Common myeloid progenitor, CD34-positive (primary cell): Measurements from ENCODE around the gene FAM53C.

Source experiments
- CTCF ChIA-PET: fragments of 350-600 bp; sonication (Branson Sonifier 250); formaldehyde crosslinking; loops from one replicate; lab custom pipeline; 2021; ENCODE audit warnings: antibody characterized with exemption; lab: Charles Lee
- POLR2A ChIA-PET: fragments of 350-600 bp; sonication (Branson Sonifier 250); formaldehyde crosslinking; loops from one replicate; lab custom pipeline; 2021; ENCODE audit warnings: antibody characterized with exemption; lab: Charles Lee
- DNase-seq, 3 donors: peaks; one replicate each; pipeline versions ENCODE4 v3.0.0 to v3.0.0-alpha.2; 2013
- H3K27ac ChIP-seq, 2 experiments: 1 replicate in 1 of 2; 2 replicates in 1 of 2; pipeline ENCODE4 v1.7.0; 2013; ENCODE audit warnings: inconsistent platforms in 2 of 2, low read length in 2 of 2, mild to moderate bottlenecking in 2 of 2, low read depth in 1 of 2, moderate library complexity in 1 of 2; ENCODE audit not compliant: severe bottlenecking in 2 of 2, insufficient read depth in 1 of 2, poor library complexity in 1 of 2
- H3K27me3 ChIP-seq, 5 experiments: replicated peaks in 2 of 5; 1 replicate in 3 of 5; 2 replicates in 2 of 5; pipeline versions ENCODE4 v1.6.1 to v1.7.0; 2013; ENCODE audit warnings: low read length in 4 of 5, mild to moderate bottlenecking in 2 of 5, moderate library complexity in 2 of 5, inconsistent platforms in 1 of 5; ENCODE audit not compliant: insufficient read depth in 5 of 5, control insufficient read depth in 4 of 5
- H3K36me3 ChIP-seq, 4 experiments: 1 replicate in 2 of 4; 2 replicates in 2 of 4; pipeline versions ENCODE4 v1.6.1 to v1.7.0; 2013; ENCODE audit warnings: low read length in 3 of 4, control low read depth in 1 of 4, mild to moderate bottlenecking in 1 of 4; ENCODE audit not compliant: control insufficient read depth in 4 of 4, insufficient read depth in 4 of 4
- H3K4me1 ChIP-seq, 4 experiments: 1 replicate in 3 of 4; 2 replicates in 1 of 4; pipeline versions ENCODE4 v1.6.1 to v1.7.1; 2013; ENCODE audit warnings: low read length in 3 of 4, mild to moderate bottlenecking in 3 of 4, control low read depth in 1 of 4, inconsistent platforms in 1 of 4, moderate library complexity in 1 of 4; ENCODE audit not compliant: control insufficient read depth in 4 of 4, insufficient read depth in 4 of 4; ENCODE audit errors: control extremely low read depth in 1 of 4
- H3K4me3 ChIP-seq, 7 experiments: 1 replicate in 4 of 7; 2 replicates in 3 of 7; pipeline versions ENCODE4 v1.5.1 to v1.7.0; 2013; ENCODE audit warnings: mild to moderate bottlenecking in 7 of 7, low read length in 6 of 7, moderate library complexity in 6 of 7, inconsistent platforms in 2 of 7, low read depth in 2 of 7, control low read depth in 1 of 7; ENCODE audit not compliant: insufficient read depth in 4 of 7, control insufficient read depth in 1 of 7; ENCODE audit errors: extremely low read depth in 1 of 7
- H3K9me3 ChIP-seq, 5 experiments: 1 replicate in 4 of 5; 2 replicates in 1 of 5; pipeline versions ENCODE4 v1.6.1 to v1.7.1; 2013; ENCODE audit warnings: low read length in 4 of 5, mild to moderate bottlenecking in 2 of 5, inconsistent platforms in 1 of 5, low read depth in 1 of 5, moderate library complexity in 1 of 5; ENCODE audit not compliant: control insufficient read depth in 4 of 5, insufficient read depth in 2 of 5; ENCODE audit errors: control extremely low read depth in 1 of 5
- WGBS: methylation state at CpG from one replicate; pipeline ENCODE4 v1.1.5; 2013; ENCODE audit not compliant: insufficient coverage; 5-methylcytosine and 5-hydroxymethylcytosine counted together

Gene FAM53C

DNA sequence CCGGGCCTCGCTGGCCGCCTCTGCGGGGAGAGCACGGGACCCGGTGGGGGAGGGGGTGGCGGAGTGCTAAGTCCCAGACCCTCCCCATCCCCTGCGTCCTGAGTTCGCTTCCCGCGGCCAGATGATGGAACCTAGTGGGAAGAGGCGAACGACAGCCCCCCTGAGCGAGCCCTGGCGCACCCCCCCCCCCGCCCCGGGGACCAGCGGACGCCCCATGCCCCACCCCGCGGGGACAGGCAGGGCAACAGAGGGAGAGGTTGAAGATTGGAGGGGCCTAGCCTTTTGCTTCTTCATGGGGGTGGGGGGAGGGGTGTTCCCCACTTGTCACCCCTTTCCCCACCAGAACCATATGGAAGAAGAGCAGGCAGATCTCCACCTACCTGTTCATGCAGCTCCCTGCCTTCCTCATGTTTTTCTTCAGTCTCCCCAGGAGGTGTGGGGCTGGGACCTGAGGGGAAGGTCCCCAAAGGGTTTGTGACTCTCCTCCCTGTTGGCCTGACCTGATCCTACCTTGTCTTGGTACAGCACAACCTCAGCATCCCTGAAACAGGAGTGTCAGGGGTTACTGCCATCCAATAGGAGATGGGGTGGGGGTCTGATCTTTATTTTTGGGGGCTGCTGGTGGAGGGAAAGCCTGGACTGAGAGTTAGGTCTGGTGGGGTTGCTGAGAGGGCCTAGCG is 485 bp downstream of the FAM53C start:
- CTCF ChIA-PET = interaction anchor here (0.6 to 16.0 kb wide), 6 partner anchors 10 to 32 kb away, joined by 3 to 233 read pairs (median 3); partner anchors contain the start of gene KDM3B
- POLR2A ChIA-PET = interaction anchor here (1.1 to 4.0 kb wide), 6 partner anchors 10 to 126 kb away, joined by 3 to 44 read pairs (median 7); partner anchors contain the start of gene KDM3B
- DNase-seq = no peak
- Histone ChIP-seq H3K9me3 (no peaks in the 10 kb centered on the region), H3K27me3 (no peaks in the 10 kb centered on the region), H3K4me1 (peaks cover 13 to 35% (median 27%) of the 10 kb centered on the region in 4 experiments), H3K27ac (peak overlapping the region; percentile 100), H3K36me3 (peaks cover 4 to 20% (median 14%) of the 10 kb centered on the region in 4 experiments), H3K4me3 (peak overlapping the region; percentile 81 to 95 (median 89))
- 38% methylated on average over 1 of the region's 22 CpGs for WGBS

DNA sequence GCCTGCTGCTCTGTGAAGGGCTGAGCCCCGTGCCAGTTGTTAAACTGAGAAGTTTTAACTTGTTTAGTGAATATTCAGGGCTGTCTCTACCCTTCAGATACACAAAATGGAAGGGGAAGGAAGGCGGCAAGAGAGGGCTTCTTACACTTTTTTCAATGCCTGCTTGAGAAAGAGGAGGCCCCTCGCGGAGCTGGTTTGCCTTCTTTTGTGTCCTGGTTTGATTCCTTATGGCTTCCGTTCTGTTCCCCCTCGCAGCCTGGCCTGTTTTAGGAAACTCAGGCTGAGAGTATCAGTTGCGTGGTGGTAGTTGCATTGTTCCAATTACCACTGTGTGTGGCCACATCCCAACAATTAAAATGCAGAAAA is 1.0 kb downstream of the FAM53C start:
- peak overlapping the region; percentile 37 to 95 (median 86) for H3K4me3 ChIP-seq
- H3K4me1 ChIP-seq = peaks cover 13 to 35% (median 27%) of the 10 kb centered on the region in 4 experiments
- WGBS = 0% methylated on average over 1 of the region's 7 CpGs
- H3K9me3 ChIP-seq = no peaks in the 10 kb centered on the region
- DNase-seq = no peak
- CTCF ChIA-PET = interaction anchor here (1.1 to 16.0 kb wide), 4 partner anchors 10 to 31 kb away, joined by 3 to 233 read pairs (median 4); partner anchors contain the start of gene KDM3B
- peaks cover 5 to 25% (median 17%) of the 10 kb centered on the region in 4 experiments for H3K36me3 ChIP-seq
- POLR2A ChIA-PET = interaction anchor here (0.6 to 4.0 kb wide), 5 partner anchors 9 to 125 kb away, joined by 3 to 44 read pairs (median 8); partner anchors contain the start of gene KDM3B
- H3K27ac ChIP-seq = peak overlapping the region; percentile 100
- H3K27me3 ChIP-seq = no peaks in the 10 kb centered on the region

DNA sequence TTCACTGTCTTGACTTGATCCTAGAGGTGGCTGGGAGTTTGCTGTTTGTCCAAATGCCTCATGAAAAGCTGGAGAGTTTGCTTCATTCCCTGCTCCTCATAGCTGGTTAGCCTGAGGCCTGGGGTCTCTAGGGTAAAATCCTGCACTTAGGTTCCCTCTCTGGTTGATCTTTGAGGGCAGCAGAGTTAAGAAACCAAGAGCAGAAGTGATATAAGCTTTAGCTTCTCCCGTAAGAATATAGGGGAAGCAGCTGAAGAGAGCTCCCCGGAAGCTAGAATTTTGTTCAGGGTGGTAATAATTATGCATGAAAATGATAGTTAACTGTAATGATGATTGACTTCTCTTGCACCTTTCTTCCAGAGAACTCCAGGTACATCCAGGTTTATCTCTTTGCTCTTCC is 1.4 kb downstream of the FAM53C start:
- POLR2A ChIA-PET = interaction anchor here (0.6 to 4.0 kb wide), 5 partner anchors 8 to 125 kb away, joined by 3 to 44 read pairs (median 4); partner anchors contain the start of gene KDM3B
- no CpG with 5 or more reads among the region's 2 CpGs for WGBS

DNA sequence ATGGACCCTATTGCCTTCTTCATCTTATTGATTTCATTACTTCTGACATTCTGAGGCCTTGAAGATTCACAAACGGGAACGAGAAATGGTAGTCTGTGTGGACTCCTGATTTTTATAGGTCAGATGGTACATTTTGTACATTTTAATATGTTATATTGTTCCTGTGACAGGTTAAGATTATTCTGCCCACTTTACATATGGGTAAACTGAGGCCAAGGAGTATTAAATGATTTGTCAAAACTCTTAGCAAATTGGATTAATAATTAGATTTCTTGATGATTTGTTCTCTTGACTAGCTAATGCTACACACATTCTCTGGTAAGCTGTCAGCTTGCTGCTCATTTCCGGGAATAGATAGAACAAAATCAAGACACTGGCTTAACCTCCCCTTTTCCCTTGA is 1.9 kb downstream of the FAM53C start:
- peak overlapping the region in 5 of 7 experiments; percentile 85 to 95 (median 89) for H3K4me3 ChIP-seq
- H3K9me3 ChIP-seq = no peaks in the 10 kb centered on the region
- ChIA-PET POLR2A (interaction anchor here (0.6 to 4.0 kb wide), 4 partner anchors 8 to 15 kb away, joined by 3 to 44 read pairs (median 23); partner anchors contain the start of gene KDM3B), CTCF (interaction anchor here (0.9 to 16.0 kb wide), 4 partner anchors 11 to 29 kb away, joined by 3 to 233 read pairs (median 3); partner anchors contain the start of gene KDM3B)
- DNase-seq = no peak
- 100% methylated on average over 1 of the region's 3 CpGs for WGBS
- no peaks in the 10 kb centered on the region for H3K27me3 ChIP-seq
- H3K36me3 ChIP-seq = peaks cover 5 to 33% (median 25%) of the 10 kb centered on the region in 4 experiments
- peak overlapping the region in 1 of 2 experiments; percentile 100 for H3K27ac ChIP-seq
- H3K4me1 ChIP-seq = peaks cover 13 to 35% (median 27%) of the 10 kb centered on the region in 4 experiments

More for the DNA sequence above, 1.4 kb downstream of the FAM53C start:
- H3K4me3 ChIP-seq = peak overlapping the region in 6 of 7 experiments; percentile 81 to 95 (median 88)
- peaks cover 13 to 35% (median 27%) of the 10 kb centered on the region in 4 experiments for H3K4me1 ChIP-seq
- H3K9me3 ChIP-seq = no peaks in the 10 kb centered on the region
- peak overlapping the region in 1 of 2 experiments; percentile 100 for H3K27ac ChIP-seq
- peaks cover 5 to 29% (median 21%) of the 10 kb centered on the region in 4 experiments for H3K36me3 ChIP-seq
- CTCF ChIA-PET = interaction anchor here (1.1 to 16.0 kb wide), 3 partner anchors 11 to 29 kb away, joined by 3 to 233 read pairs (median 3); partner anchors contain the start of gene KDM3B
- H3K27me3 ChIP-seq = no peaks in the 10 kb centered on the region
- DNase-seq = no peak

DNA sequence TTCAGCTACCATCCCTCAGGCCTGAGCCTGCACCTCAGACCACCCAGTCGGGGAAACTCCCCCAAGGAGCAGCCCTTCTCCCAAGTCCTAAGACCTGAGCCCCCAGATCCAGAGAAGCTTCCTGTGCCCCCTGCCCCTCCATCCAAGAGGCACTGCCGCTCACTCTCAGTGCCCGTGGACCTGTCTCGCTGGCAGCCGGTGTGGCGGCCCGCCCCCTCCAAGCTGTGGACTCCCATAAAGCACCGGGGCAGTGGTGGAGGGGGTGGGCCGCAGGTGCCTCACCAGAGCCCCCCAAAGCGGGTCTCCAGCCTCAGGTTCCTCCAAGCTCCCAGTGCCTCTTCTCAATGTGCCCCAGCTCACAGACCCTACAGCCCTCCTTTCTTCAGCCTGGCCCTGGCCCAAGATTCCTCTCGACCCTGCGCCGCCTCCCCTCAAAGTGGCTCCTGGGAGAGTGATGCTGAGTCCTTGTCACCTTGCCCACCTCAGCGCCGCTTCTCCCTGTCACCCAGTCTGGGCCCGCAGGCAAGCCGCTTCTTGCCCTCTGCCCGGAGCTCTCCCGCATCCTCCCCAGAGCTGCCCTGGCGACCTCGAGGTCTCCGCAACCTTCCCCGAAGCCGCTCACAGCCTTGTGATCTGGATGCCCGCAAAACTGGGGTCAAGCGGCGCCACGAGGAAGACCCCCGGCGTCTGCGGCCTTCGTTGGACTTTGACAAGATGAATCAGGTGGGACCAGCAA is 7.0 kb downstream of the FAM53C start:
- H3K4me1 ChIP-seq = peaks cover 4 to 19% (median 10%) of the 10 kb centered on the region in 4 experiments
- H3K27me3 ChIP-seq = no peaks in the 10 kb centered on the region
- POLR2A ChIA-PET = no interaction called here
- CTCF ChIA-PET = interaction anchor here (0.8 to 16.0 kb wide), 3 partner anchors 7 to 12 kb away, joined by 3 to 233 read pairs (median 6); partner anchors contain the start of gene KDM3B
- 99% methylated on average over 23 of the region's 32 CpGs for WGBS
- no peaks in the 10 kb centered on the region for H3K9me3 ChIP-seq
- no peak overlapping the region for H3K27ac ChIP-seq
- H3K4me3 ChIP-seq = no peak overlapping the region
- H3K36me3 ChIP-seq = peaks cover 5 to 81% (median 60%) of the 10 kb centered on the region in 4 experiments
- DNase-seq = no peak

DNA sequence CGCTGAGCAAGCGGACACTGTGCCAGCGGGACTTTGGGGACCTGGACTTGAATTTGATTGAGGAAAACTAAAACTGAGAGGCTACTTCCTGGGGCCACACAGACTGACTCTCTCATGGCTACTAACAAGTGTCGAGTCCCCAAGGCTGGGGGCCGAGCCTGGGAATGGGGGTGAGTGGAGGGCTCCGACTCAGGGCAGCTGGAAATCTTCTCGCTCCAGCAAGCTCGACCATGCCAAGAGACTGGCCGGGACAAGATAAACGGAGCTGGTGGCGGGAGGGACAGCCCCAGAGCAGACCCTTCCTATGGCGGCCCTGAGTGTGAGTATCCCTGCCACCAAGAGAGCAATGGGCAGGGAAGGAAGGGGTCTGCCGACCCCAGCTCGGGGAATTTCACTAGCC is 8.8 kb downstream of the FAM53C start:
- WGBS = 99% methylated on average over 14 of the region's 14 CpGs
- POLR2A ChIA-PET = interaction anchor here (5.5 kb wide), 1 partner anchor 8 kb away, joined by 42 read pairs; the partner anchor contains the start of gene FAM53C
- no peak overlapping the region for H3K4me3 ChIP-seq
- CTCF ChIA-PET = interaction anchor here (0.6 to 10.2 kb wide), 4 partner anchors 9 to 103 kb away, joined by 3 to 233 read pairs (median 4); partner anchors contain the start of genes CDC25C and FAM53C
- no peak for DNase-seq
- peaks cover 6 to 26% (median 12%) of the 10 kb centered on the region in 4 experiments for H3K4me1 ChIP-seq
- H3K27ac ChIP-seq = no peak overlapping the region
- H3K27me3 ChIP-seq = no peaks in the 10 kb centered on the region
- H3K9me3 ChIP-seq = peaks cover 0 to 4% (median under 1%) of the 10 kb centered on the region in 5 experiments
- peaks cover 2 to 78% (median 52%) of the 10 kb centered on the region in 4 experiments for H3K36me3 ChIP-seq
